Suprapubic skin (tissue), 4 donors: ENCODE data around the gene KCNA2. TPM values are rescaled to one million over a fixed set of nuclear protein-coding genes. Genes with fewer than 3 reads are reported as not detected.

ENCODE experiments used
- DNase-seq, 2 donors: peaks; one replicate each; pipeline ENCODE4 v3.0.0-alpha.2; 2019; ENCODE audit warnings: low spot score in 2 of 2
- H3K27ac ChIP-seq: fragments of 200-600 bp; sonication (generic); one replicate; pipeline ENCODE4 v1.5.1; 2019
- H3K27me3 ChIP-seq: fragments of 200-600 bp; sonication (generic); one replicate; pipeline ENCODE4 v1.5.1; 2019
- H3K36me3 ChIP-seq: fragments of 200-600 bp; sonication (generic); one replicate; pipeline ENCODE4 v1.5.1; 2019
- H3K4me1 ChIP-seq: fragments of 200-600 bp; sonication (generic); one replicate; pipeline ENCODE4 v1.5.1; 2019
- H3K4me3 ChIP-seq: fragments of 200-600 bp; sonication (generic); one replicate; pipeline ENCODE4 v1.5.1; 2019; ENCODE audit warnings: mild to moderate bottlenecking
- H3K9me3 ChIP-seq: fragments of 200-600 bp; sonication (generic); one replicate; pipeline ENCODE4 v1.5.1; 2019
- EP300 ChIP-seq: sonication (generic); formaldehyde crosslinking; IDR thresholded peaks from one replicate; pipeline ENCODE4 v1.6.1; 2017; ENCODE audit warnings: antibody characterized with exemption
- POLR2A ChIP-seq, 2 donors: fragments of 450-650 bp; IDR thresholded peaks; one replicate each; pipeline ENCODE4 v1.6.1; 2017; ENCODE audit warnings: antibody characterized with exemption in 2 of 2, mild to moderate bottlenecking in 2 of 2, moderate library complexity in 2 of 2
- POLR2AphosphoS5 ChIP-seq, 3 donors: sonication (generic); formaldehyde crosslinking; IDR thresholded peaks; one replicate each; pipeline ENCODE4 v1.6.1; 2017; ENCODE audit warnings: antibody characterized with exemption in 3 of 3
- whole genome bisulfite sequencing: methylation state at CpG from one replicate; pipeline ENCODE4 v1.1.5; 2018; 5-methylcytosine and 5-hydroxymethylcytosine counted together
- total RNA-seq, 4 donors: library from RNA; depleted of rRNA; stranded (reverse); fragments of >200 nt; gene quantifications; one replicate each; pipeline ENCODE4 v1.1.0, GENCODE V29; 2016
- TF ChIP-seq, protein P1 (sequence below), 2 donors: fragments of 200-600 bp in 1 of 2; fragments of 450-650 bp in 1 of 2; sonication (generic) in 1 of 2; IDR thresholded peaks; one replicate each; pipeline ENCODE4 v1.5.1; 2016 to 2019; ENCODE audit warnings: antibody characterized with exemption in 2 of 2, mild to moderate bottlenecking in 1 of 2, moderate library complexity in 1 of 2

The KCNA2 gene
- total RNA-seq, 4 donors from 2014 or later = 0.34 to 0.97 (median 0.54) TPM

DNA sequence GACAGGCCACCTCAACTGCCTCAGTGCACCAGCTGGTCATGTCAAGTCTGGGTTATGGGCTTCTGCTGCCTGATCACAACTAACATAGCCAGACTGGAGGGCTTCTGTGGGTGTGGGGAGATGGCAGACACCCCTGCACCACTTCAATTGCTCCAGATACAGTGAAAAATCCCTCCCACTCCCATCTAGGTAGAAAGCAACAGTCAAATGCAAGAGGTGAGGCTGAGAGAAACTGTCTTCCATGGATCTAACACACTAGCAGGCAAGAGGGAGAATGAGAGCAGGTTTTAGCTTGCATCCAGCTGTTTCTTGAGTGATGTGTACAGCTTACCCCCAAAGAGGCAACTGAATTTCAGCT, 10.8 kb downstream of the KCNA2 start:
- Histone ChIP-seq H3K27me3 (no peaks in the 10 kb centered on the region), H3K36me3 (no peaks in the 10 kb centered on the region), H3K4me3 (no peak overlapping the region), H3K27ac (no peak overlapping the region), H3K4me1 (peaks cover 6% of the 10 kb centered on the region), H3K9me3 (no peaks in the 10 kb centered on the region)
- TF ChIP-seq EP300 (no peak), POLR2A (IDR thresholded peaks at IDR 0.05) (no peak)
- TF ChIP-seq, protein P1, sequence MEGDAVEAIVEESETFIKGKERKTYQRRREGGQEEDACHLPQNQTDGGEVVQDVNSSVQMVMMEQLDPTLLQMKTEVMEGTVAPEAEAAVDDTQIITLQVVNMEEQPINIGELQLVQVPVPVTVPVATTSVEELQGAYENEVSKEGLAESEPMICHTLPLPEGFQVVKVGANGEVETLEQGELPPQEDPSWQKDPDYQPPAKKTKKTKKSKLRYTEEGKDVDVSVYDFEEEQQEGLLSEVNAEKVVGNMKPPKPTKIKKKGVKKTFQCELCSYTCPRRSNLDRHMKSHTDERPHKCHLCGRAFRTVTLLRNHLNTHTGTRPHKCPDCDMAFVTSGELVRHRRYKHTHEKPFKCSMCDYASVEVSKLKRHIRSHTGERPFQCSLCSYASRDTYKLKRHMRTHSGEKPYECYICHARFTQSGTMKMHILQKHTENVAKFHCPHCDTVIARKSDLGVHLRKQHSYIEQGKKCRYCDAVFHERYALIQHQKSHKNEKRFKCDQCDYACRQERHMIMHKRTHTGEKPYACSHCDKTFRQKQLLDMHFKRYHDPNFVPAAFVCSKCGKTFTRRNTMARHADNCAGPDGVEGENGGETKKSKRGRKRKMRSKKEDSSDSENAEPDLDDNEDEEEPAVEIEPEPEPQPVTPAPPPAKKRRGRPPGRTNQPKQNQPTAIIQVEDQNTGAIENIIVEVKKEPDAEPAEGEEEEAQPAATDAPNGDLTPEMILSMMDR (IDR thresholded peaks at IDR 0.05) = no peak
- DNase-seq = no peak

DNA sequence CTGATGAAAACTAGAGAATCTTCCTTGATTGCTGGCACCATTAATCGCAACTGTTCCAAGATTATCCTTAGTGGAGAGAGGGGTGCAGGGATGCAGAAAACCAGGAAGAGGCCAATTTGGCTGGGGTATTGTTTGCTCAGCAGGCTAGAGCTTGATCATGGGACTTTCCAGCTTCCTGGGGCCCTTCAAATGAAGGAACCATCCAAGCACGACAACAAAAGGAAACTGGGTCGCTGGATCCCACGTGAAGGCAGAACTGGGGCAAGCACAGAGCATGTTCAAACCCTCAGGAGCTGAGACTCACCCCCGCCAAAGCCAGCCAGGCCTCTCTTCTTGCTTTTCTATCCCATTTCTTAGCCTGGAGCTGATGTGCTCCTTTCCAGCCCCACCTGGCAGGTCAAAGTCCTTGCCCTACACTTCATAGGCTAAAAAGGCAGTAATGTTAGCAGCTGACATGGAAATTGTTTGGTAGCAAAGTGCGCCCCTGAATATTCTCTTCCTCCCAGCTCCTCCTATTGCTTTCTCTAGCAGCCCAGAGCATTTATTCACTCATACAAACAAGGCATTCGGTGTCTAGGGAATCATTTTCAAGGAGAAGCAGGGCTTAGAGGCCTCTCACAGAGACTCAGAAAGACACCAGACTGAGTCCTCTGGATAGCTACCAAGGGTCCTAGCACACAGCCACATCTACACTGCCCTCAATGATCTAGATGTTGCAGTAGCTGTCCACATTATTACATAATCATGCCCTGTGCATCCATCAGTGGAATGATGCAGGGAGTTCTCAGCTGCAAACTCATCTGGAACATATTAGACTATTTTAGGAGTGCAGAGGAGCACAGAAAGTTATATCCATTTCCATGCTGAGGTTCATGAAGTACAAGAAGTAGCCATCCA, 11.5 kb downstream of the KCNA2 start:
- H3K27ac ChIP-seq = no peak overlapping the region

DNA sequence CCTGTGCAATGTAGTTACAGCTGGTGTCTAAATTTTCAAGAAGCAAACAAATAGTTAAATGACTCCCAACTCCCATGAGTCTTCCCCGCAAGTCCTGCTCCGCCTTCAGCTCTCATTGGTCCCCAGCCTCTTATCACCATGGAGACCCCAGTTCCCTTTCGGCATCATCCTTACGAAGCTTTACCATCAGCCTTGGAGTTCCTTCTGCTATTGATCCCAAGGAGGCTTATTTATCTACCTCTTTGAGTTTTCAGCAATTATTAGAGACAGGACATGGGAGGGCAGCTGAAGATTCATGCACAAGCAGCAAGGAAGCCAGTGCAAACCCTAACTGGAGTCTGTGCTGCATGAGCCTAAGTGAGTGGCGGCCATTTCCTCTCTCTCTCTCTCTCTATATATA, 12.3 kb downstream of the KCNA2 start:
- DNase-seq = no peak
- TF ChIP-seq, protein P1 (IDR thresholded peaks at IDR 0.05) = no peak
- TF ChIP-seq POLR2A (IDR thresholded peaks at IDR 0.05) (no peak), EP300 (no peak), POLR2AphosphoS5 (IDR thresholded peaks at IDR 0.05) (no peak)
- no peak overlapping the region for H3K27ac ChIP-seq
- WGBS = 65% methylated on average over 5 of the region's 5 CpGs
- no peak overlapping the region for H3K4me3 ChIP-seq
- H3K4me1 ChIP-seq = peaks cover 6% of the 10 kb centered on the region
- no peaks in the 10 kb centered on the region for H3K27me3 ChIP-seq
- no peaks in the 10 kb centered on the region for H3K9me3 ChIP-seq
- no peaks in the 10 kb centered on the region for H3K36me3 ChIP-seq

More for the DNA sequence above, 11.5 kb downstream of the KCNA2 start:
- Histone ChIP-seq H3K4me3 (no peak overlapping the region), H3K4me1 (peaks cover 6% of the 10 kb centered on the region), H3K36me3 (no peaks in the 10 kb centered on the region), H3K27me3 (no peaks in the 10 kb centered on the region), H3K9me3 (no peaks in the 10 kb centered on the region)
- TF ChIP-seq, protein P1 (IDR thresholded peaks at IDR 0.05) = no peak
- 36% methylated on average over 7 of the region's 7 CpGs for WGBS
- no peak for DNase-seq

DNA sequence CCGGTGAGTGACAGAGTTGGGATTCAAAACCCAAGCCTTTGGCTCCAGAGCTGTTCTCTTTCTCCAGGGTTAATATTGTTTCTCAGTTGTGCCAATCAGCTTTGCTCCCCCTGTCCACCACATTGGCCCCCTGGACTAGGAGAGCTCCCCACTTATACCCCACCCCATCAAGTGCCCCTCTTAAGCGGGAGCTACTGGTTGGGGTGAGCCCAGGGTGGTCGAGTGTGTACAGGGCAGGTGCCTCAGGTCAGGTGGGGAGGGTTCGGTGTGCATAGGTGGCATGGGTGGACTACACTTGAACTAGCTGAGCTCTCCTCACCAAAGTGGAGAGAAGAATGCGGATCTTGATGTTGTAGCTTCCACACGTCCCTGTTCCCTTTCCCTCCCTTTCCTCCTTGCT, 14.2 kb downstream of the KCNA2 start:
- Histone ChIP-seq H3K27ac (no peak overlapping the region), H3K9me3 (no peaks in the 10 kb centered on the region), H3K4me1 (peaks cover 6% of the 10 kb centered on the region), H3K36me3 (no peaks in the 10 kb centered on the region), H3K4me3 (no peak overlapping the region), H3K27me3 (peaks cover 2% of the 10 kb centered on the region)
- TF ChIP-seq, protein P1 (IDR thresholded peaks at IDR 0.05) = no peak
- TF ChIP-seq POLR2A (IDR thresholded peaks at IDR 0.05) (no peak), POLR2AphosphoS5 (IDR thresholded peaks at IDR 0.05) (no peak), EP300 (no peak)
- DNase-seq = peak in 1 of 2 donors; percentile 20
- WGBS = 68% methylated on average over 6 of the region's 6 CpGs

DNA sequence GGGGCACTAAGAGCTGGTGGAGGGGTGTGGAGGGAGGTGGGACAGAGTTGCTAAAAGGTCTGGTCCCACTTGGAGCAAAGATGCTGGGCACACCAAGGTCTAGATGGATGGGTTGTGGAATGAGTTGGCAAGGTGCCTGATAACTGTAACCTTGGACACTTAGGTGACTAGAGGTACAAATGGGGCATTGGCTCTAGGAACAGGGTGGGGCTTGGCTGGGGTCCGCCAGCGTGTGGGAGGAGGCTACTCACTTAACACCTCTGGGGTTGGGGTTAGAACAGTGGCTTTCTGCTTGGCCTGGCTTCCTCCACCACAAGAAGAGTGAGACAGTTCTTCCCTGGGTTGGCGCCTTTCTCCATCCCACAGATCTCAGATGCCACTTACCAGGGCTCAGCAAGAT, 17.2 kb downstream of the KCNA2 start:
- TF ChIP-seq POLR2A (IDR thresholded peaks at IDR 0.05) (no peak), EP300 (no peak), POLR2AphosphoS5 (IDR thresholded peaks at IDR 0.05) (no peak)

More for the DNA sequence above, 17.2 kb downstream of the KCNA2 start:
- Histone ChIP-seq H3K4me1 (no peaks in the 10 kb centered on the region), H3K36me3 (no peaks in the 10 kb centered on the region), H3K27me3 (peaks cover 2% of the 10 kb centered on the region), H3K4me3 (no peak overlapping the region), H3K9me3 (no peaks in the 10 kb centered on the region), H3K27ac (no peak overlapping the region)
- WGBS = 92% methylated on average over 3 of the region's 3 CpGs
- peak in 1 of 2 donors; percentile 55 for DNase-seq
